ENCODE measurements around the gene CNOT2.

Gene CNOT2

DNA sequence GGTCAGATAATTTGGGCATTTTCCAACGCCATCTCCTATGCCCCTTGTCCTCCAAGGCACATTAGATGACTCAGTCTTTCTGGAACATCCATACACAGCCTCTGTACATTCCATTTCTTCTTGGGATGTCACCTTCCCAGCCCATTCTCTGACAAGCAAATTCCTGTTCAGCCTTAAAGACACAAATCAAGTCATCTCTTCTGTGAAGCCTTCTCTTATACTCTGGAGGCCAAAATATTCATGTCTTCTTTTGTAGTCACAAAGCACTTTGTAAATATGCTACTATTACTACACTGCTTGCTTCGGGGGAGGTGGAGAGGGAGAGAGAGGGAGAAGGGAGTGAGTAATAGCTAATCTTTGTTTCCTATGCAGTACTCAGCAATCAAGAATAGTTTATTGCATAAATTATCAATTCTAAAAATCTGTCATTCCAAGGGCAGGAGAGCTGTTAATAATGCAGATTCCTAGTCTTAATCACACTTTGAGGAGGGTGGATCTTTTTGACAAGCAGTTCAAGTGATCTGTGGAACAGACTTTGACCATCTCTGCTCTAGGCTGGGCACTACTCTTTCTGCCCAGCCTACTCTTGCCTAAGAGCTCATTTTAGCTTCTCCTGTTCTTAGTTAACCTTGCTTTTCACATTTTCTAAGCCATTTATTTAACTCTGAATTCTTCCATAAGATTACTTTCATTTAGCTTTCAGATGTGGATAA lies 150.7 kb downstream of the CNOT2 start:
- no peaks in the 10 kb centered on the region for H3K4me1 Mint-ChIP-seq
- H3K27me3 Mint-ChIP-seq (ENCODE audit: low read depth, poor library complexity) = no peaks in the 10 kb centered on the region
- H3K9me3 Mint-ChIP-seq = peaks cover 16% of the 10 kb centered on the region
- H3K27ac Mint-ChIP-seq = no peak overlapping the region
- TF ChIP-seq CTCF (IDR thresholded peaks at IDR 0.05) = no peak
- peaks cover 16% of the 10 kb centered on the region for H3K36me3 Mint-ChIP-seq (ENCODE audit: low read depth)
- no peak overlapping the region for H3K4me3 Mint-ChIP-seq
- no peak for DNase-seq

GRCh38 chr12:70398002-70398401 lies 154.8 kb downstream of the CNOT2 start:
- H3K36me3 Mint-ChIP-seq (ENCODE audit: low read depth) = peaks cover 40% of the 10 kb centered on the region
- no peaks in the 10 kb centered on the region for H3K27me3 Mint-ChIP-seq (ENCODE audit: low read depth, poor library complexity)
- no peak for DNase-seq
- H3K27ac Mint-ChIP-seq = no peak overlapping the region
- H3K4me1 Mint-ChIP-seq = no peaks in the 10 kb centered on the region
- no peaks in the 10 kb centered on the region for H3K9me3 Mint-ChIP-seq
- TF ChIP-seq CTCF (IDR thresholded peaks at IDR 0.05) = no peak
- H3K4me3 Mint-ChIP-seq = no peak overlapping the region

GRCh38 chr12:70398862-70399261 lies 155.6 kb downstream of the CNOT2 start:
- DNase-seq = no peak
- Mint-ChIP-seq H3K4me3 (no peak overlapping the region), H3K4me1 (no peaks in the 10 kb centered on the region), H3K27ac (no peak overlapping the region), H3K9me3 (no peaks in the 10 kb centered on the region), H3K36me3 (ENCODE audit: low read depth) (peaks cover 43% of the 10 kb centered on the region), H3K27me3 (ENCODE audit: low read depth, poor library complexity) (no peaks in the 10 kb centered on the region)
- no peak for TF ChIP-seq CTCF (IDR thresholded peaks at IDR 0.05)

DNA sequence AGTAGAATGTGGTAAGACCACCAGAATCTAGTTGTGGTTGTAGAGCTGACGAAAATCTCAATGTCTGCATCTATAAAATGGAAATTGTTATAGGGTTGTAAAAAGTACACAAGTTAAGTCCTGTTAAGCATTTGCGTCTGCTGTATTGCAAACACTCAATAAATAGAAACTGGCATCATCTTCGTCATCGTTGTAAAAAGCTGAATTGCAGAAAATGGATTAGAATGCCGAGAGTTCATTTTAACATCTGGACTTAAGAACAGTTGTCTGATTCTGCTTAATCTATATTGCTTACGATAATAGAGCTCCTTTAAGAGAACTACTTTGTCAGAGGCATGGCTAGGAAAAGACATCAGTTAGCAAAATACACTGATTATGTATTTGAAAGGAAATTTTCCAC lies 156.1 kb downstream of the CNOT2 start:
- Mint-ChIP-seq H3K36me3 (ENCODE audit: low read depth) (peaks cover 47% of the 10 kb centered on the region), H3K4me3 (no peak overlapping the region), H3K9me3 (no peaks in the 10 kb centered on the region), H3K4me1 (no peaks in the 10 kb centered on the region), H3K27ac (no peak overlapping the region), H3K27me3 (ENCODE audit: low read depth, poor library complexity) (no peaks in the 10 kb centered on the region)
- TF ChIP-seq CTCF (IDR thresholded peaks at IDR 0.05) = no peak
- no peak for DNase-seq

- Mint-ChIP-seq H3K4me1 (no peaks in the 10 kb centered on the region), H3K9me3 (no peaks in the 10 kb centered on the region), H3K27me3 (ENCODE audit: low read depth, poor library complexity) (no peaks in the 10 kb centered on the region), H3K27ac (no peak overlapping the region), H3K36me3 (ENCODE audit: low read depth) (peaks cover 54% of the 10 kb centered on the region), H3K4me3 (no peak overlapping the region)
- no peak for TF ChIP-seq CTCF (IDR thresholded peaks at IDR 0.05)
- DNase-seq = no peak
Measured at GRCh38 chr12:70400124-70400523, 156.9 kb downstream of the CNOT2 start.

DNA sequence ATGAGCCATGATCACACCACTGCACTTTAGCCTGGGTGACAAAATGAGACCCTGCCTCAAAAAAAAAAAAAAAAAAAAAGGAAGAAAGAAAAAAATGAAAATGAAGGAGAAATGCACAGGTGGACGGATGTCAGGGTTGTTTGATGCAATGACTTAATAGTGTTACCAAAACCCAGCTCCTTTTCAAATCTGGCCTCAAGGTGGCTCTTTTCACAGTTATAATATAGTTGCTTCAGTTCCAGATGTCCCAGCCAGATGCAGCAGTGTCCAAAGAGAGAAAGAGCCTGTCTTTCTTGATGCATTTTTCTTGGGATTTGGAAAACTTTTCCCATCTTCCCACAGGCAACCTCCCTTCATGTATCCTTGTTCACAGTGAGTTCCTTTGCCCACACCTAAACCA lies 159.4 kb downstream of the CNOT2 start:
- no peak overlapping the region for H3K4me3 Mint-ChIP-seq
- no peaks in the 10 kb centered on the region for H3K27me3 Mint-ChIP-seq (ENCODE audit: low read depth, poor library complexity)
- TF ChIP-seq CTCF (IDR thresholded peaks at IDR 0.05) = no peak
- H3K36me3 Mint-ChIP-seq (ENCODE audit: low read depth) = peaks cover 66% of the 10 kb centered on the region
- H3K4me1 Mint-ChIP-seq = no peaks in the 10 kb centered on the region
- DNase-seq = no peak
- no peak overlapping the region for H3K27ac Mint-ChIP-seq
- no peaks in the 10 kb centered on the region for H3K9me3 Mint-ChIP-seq
